Cerebellar cortex (tissue), 1 donor: ENCODE results near the gene PIGX.

Source experiments
- DNase-seq: peaks from one replicate; pipeline ENCODE4 v3.0.0-alpha.2; 2015; ENCODE audit warnings: low spot score

Gene PIGX

DNA sequence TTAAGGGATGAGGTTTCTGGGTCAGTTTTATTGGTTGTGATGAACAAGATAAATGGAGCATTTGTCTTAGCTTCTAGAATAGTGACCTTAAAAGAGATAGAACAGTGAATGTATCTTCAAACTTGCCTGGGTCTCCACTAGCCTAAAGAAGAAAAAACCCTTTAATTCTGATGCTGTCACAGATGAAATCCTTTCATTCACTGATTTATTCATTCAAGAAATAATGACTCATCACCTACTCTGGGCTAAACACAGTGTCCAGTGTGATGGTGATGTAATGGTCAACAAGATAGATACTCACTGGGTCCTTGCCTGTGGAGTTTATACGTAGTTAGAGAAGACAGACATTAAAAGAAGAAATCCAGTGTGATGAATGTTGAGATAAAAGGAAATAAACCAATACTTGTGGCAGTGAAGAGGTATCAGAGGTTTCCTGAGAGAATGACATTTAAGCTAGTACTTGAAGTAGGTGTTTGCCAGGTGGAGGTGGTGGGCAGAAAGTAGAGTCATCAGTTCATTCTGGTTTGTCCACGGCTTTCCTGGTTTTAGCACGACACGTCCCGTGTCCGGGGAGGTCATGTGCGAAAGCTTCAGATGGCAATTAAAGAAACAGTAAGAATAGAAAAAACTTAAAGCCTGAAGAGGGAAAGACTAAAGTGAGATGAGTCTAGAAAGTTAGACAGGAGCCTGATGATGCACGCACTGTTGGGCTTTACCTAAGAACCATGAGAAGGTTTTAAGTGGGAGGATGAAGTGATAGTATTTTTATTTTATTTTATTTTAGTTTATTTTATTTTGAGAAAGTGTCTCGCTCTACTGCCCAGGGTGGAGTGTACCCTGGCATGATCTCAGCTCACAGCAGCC lies 45.9 kb downstream of the PIGX start:
- no peak for DNase-seq

DNA sequence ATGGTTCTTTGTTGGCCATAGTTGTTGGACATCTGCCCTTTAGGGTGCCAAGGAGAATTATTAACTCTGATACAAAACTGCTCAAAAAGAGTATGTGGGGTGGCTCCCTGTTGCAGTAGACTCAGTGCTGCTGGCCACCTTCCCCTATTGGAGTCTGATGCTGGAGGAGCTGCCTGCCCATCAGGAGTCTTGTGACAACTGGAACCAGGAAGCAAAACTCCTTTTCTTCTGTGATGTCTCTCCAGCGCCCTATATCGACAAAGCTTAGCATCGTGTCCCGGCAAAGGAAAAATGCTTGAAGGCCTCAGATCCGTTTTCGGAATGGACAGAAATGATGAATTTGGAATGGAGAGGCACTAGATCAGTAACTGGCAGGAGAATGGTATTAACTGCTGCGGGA lies 51.0 kb downstream of the PIGX start:
- DNase-seq = no peak

DNA sequence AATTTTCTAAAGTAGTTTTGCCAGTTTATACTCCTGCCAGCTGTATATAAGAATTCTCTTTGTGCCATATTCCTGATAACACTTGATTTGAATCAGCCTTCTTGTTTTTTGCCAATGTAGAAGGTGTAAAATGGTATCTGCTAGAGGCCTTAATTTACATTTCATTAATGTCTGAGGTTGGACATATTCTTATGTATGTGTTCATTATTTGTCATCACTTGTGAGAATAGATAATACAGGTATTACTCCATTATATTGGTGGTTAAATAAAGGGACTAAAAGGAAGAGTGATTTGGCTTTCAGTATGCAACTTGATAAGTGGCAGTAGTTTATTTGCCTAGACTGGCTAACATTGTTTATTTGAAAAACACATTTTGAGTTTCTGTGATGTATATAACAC lies 53.3 kb downstream of the PIGX start:
- no peak for DNase-seq

DNA sequence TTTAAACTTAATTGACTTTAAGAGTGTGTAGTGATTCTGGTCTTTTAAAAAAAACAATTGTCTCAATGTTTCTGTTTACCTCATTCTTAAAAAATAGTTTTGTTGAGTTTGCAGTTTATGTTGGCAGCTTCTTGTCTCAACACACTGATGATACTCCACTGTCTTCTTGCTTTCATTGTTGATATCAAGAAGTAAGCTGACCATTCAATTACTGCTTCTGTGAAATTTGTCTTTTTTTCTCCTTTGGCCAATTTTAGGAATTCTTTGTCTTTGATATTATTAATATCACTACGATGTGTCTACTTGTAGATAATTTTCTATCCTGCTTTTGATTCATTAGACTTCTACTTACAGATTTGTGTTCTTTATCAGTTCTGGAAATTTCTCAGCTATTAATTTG lies 58.9 kb downstream of the PIGX start:
- no peak for DNase-seq

DNA sequence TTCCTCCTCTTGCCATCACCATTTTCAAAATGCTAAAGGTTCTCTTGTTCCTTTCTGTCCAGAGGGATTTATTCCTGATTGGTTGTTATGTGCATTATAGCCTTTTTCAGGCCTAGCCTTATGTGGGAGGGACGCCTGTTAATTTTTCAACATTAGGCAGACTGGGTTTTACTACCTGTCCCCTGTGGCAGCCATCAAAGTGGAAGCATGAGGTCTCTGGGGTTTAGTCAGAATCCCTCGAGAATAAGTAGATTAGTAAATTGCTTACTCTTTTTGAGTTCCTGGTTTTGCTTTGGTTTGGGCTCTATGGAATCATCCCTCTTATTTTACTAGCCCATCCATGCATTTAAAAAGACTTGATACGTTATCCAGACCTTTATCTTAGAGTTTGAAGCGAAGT lies 59.9 kb downstream of the PIGX start:
- no peak for DNase-seq

DNA sequence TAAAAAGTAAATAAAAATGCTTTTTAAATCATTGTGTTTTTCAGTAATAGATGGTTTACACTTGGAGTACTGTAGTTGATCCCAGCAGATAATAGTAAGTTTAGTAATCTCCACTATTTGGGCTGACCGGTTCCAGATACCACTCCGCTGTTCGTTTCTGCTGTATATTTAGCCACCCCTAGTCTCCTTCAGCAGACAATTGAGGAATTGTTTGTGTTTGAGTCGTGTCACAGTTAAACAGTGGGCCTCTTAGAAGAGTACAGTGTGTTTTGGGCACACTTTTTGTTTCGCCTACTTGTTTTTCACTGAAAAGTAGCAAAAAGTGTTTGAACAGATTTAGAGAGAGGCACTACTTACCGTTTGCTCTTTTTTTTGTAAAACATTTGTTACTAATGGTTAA lies 60.7 kb downstream of the PIGX start:
- DNase-seq = no peak

DNA sequence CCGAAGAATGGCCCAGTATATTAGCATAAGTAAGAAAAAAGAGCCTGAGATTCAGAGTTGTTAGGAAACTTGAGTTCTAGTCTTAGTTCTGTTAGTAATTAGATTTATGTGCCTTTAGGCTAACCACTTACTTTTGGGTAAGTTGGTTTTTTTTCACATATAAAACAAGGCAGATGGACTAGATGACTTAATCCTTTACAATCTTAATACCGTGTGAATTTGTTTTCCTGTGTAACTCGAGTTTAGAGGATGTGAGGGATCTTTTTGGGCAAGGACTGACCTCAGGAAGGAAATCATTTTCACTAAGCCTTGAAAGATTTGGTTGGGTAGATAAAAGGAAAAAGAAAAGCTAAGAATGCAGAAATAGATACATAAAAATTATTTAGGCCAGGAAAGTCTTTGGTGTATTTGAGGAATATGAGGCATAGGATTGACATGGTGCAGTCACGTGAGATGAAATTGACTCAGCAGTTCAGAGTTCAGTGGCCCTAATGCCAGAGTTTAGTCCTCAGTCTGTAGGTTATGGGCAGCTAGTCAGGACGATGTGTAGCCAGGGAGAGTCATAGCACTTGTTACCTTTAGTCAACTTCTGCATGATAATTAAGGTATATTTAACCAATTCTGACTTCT lies 62.1 kb downstream of the PIGX start:
- DNase-seq = no peak

DNA sequence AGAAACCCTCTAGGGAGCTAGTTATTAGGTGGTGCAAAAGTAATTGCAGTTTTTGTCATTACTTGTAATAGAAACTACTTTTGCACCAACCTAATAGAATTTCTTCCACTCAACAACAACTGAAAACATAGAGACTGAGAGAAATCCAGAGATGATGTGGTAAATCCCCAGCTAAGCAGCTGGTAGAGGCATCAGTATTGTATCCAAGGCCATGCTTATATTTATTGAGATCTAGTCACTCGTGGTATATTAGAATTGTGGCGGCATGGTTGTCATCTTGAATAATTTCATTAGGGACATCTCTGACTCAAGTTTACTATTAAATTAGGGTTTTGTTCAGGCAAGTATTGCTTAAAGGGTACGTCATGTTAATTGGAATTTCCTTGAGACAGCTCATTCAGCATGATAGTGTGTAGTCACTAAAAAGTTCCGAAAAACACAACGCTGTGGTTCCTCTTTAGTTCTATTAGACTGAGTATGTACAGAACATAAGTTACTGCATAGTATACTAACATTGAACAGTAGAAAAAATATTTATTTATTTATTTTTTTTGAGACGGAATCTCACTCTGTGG lies 62.8 kb downstream of the PIGX start:
- no peak for DNase-seq

DNA sequence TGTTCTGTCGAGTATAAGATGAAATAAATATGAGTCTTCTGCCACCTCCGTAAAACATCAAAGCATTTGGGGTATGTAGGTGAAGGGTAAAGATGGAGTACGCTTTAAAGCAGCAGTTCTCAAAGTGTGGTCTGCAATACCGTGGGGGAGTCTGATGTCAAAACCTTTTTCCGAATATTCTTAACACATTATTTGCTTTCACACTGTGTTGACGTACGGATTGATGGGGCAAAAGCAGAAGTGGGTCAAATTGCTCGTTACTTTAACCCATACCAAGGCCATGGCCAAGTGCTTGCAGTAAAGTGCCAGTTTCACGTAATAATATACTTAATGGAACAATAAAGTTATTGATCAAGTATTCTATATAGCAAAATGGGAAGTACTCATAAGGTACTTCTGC lies 63.8 kb downstream of the PIGX start:
- no peak for DNase-seq

DNA sequence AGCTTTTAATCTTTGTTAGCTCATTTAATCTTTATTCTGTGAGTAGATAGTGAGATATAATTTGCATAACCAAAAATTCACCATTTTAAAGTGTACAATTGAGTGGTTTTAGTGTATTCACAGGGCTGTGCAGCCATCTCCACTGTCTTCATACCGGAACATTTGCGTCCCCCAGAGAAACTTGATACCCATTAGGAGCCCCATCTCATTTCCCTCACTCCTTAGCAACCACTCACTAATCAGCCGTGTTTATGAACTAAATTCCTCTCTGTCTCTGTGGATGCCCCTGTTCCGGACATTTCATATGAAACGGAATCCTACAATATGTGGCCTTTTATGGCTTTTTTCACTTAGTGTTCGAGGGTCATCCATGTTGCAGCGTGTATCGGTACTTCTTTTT lies 65.7 kb downstream of the PIGX start:
- DNase-seq = no peak

DNA sequence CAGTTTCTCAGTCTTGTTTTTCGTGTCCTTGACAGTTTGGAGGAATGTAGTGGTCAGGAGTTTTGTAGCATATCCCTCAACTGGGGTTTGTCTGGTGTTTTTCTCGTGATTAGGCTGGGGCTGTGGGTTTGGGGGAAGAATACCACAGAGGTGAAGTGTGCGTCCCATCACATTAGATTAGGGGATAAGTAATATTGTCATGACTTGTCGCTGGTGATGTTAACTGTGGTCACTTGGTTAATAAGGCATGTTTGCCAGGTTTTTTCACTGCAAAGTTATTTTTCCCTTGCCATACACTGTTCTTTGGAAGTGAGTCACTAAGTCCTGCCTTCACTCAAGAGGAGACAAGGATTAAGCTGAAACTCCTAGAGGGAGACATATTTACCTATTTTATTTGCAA lies 66.6 kb downstream of the PIGX start:
- no peak for DNase-seq

DNA sequence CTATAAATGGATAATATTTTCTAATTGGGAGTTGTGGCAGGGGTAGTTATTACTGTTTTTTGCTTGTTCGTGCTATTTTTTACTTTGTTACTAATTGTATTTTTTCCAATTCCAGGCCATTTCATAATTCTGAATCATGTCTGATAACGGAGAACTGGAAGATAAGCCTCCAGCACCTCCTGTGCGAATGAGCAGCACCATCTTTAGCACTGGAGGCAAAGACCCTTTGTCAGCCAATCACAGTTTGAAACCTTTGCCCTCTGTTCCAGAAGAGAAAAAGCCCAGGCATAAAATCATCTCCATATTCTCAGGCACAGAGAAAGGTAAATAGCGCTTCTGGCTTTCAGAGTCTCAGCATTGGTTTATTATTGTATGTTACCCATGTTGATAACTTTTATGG lies 70.3 kb downstream of the PIGX start:
- no peak for DNase-seq
